SU-DHL-6 (cell line): ENCODE data around the gene IQCH.

Experiments used
- H2AFZ ChIP-seq: fragments of 200-600 bp; sonication (generic); 2 replicates; pipeline ENCODE4 v1.6.1; 2014; ENCODE audit warnings: low read depth, mild to moderate bottlenecking, moderate library complexity, mixed read lengths, antibody characterized with exemption, low read length; ENCODE audit not compliant: severe bottlenecking
- H3F3A ChIP-seq: fragments of 200-600 bp; shearing (Covaris generic); 2 replicates; pipeline ENCODE4 v1.6.0; 2016; ENCODE audit warnings: antibody characterized with exemption, mild to moderate bottlenecking; ENCODE audit not compliant: insufficient read depth
- H3K27ac ChIP-seq: fragments of 200-600 bp; sonication (generic); 2 replicates; pipeline ENCODE4 v1.5.1; 2016; ENCODE audit warnings: low read depth, mild to moderate bottlenecking, low read length, moderate library complexity, mixed read lengths
- H3K27me3 ChIP-seq: fragments of 200-600 bp; sonication (generic), shearing (Covaris generic); 2 replicates; pipeline ENCODE4 v1.6.0; 2014; ENCODE audit warnings: mild to moderate bottlenecking, low read length
- H3K36me3 ChIP-seq: fragments of 200-600 bp; sonication (generic); 2 replicates; pipeline ENCODE4 v1.6.1; 2014; ENCODE audit warnings: mild to moderate bottlenecking, low read length, mixed read lengths
- H3K4me2 ChIP-seq: fragments of 300-600, 200-600 bp; shearing (Covaris generic), sonication (generic); 2 replicates; pipeline ENCODE4 v1.6.0; 2014; ENCODE audit warnings: low read length, low read depth, mild to moderate bottlenecking; ENCODE audit not compliant: poor library complexity, severe bottlenecking
- H3K4me3 ChIP-seq: fragments of 200-600 bp; sonication (generic); 2 replicates; pipeline ENCODE4 v1.5.1; 2014; ENCODE audit warnings: antibody characterized with exemption, low read length, mild to moderate bottlenecking, mixed read lengths; ENCODE audit not compliant: insufficient read depth, poor library complexity, severe bottlenecking
- H3K79me2 ChIP-seq: fragments of 200-600 bp; sonication (generic); 2 replicates; pipeline ENCODE4 v1.6.1; 2014; ENCODE audit warnings: mild to moderate bottlenecking, low read length, moderate library complexity; ENCODE audit not compliant: insufficient read depth
- H3K9ac ChIP-seq: fragments of 200-600 bp; sonication (generic); 2 replicates; pipeline ENCODE4 v1.7.0; 2014; ENCODE audit warnings: mild to moderate bottlenecking, low read length
- H3K9me2 ChIP-seq: fragments of 200-600 bp; sonication (generic); replicated peaks from 2 replicates; pipeline ENCODE4 v1.6.1; 2014; ENCODE audit warnings: low read length; ENCODE audit not compliant: insufficient read depth
- H3K9me3 ChIP-seq: fragments of 200-600 bp; sonication (generic); 2 replicates; pipeline ENCODE4 v1.6.1; 2014; ENCODE audit warnings: low read length, mixed read lengths; ENCODE audit not compliant: insufficient read depth
- H4K20me1 ChIP-seq: fragments of 200-600 bp; sonication (generic); 2 replicates; pipeline ENCODE4 v1.6.1; 2014; ENCODE audit warnings: low read depth, mild to moderate bottlenecking, antibody characterized with exemption, low read length, moderate library complexity, mixed read lengths
- EZH2phosphoT487 ChIP-seq: fragments of 200-600 bp; sonication (generic), shearing (Covaris generic); conservative IDR thresholded peaks from 2 replicates; pipeline ENCODE4 v1.6.1; 2018; ENCODE audit warnings: mild to moderate bottlenecking, antibody characterized with exemption, low read length, moderate library complexity, mixed read lengths
- TF ChIP-seq, protein P1 (sequence below): fragments of 200-600 bp; sonication (generic); IDR thresholded peaks from one replicate; pipeline ENCODE4 v1.5.1; 2017; ENCODE audit warnings: antibody characterized with exemption, mild to moderate bottlenecking, low read length, moderate library complexity; ENCODE audit not compliant: insufficient read depth, poor library complexity, severe bottlenecking

IQCH gene

DNA sequence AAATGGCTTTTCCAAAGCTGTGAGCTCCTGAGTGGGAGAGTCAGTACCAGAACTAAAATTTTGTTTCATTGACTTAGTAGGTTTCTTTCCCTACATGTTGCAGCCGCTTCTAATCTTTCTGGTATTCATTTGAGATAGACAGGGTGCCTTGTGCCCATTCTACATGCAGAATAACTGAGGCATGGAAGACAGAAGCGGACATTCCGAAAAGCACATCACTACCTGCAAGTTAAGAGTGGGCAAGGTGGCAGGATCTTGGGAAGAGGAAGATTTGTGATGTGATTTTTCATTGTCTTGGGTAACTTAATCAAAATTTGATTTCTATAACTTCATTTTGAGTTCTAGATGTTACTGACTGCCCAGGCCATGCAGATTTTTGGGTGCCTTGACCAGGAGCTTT is 289.9 kb downstream of the IQCH start:
- Histone ChIP-seq H3K9me2 (no peaks in the 10 kb centered on the region), H3K9ac (no peak overlapping the region), H3K4me3 (no peak overlapping the region), H3K9me3 (no peaks in the 10 kb centered on the region), H3K79me2 (no peaks in the 10 kb centered on the region), H3F3A (peaks cover 25% of the 10 kb centered on the region), H3K27ac (no peak overlapping the region), H3K4me2 (no peak overlapping the region), H3K27me3 (no peaks in the 10 kb centered on the region), H2AFZ (no peak overlapping the region), H4K20me1 (no peaks in the 10 kb centered on the region), H3K36me3 (no peaks in the 10 kb centered on the region)
- TF ChIP-seq, protein P1, sequence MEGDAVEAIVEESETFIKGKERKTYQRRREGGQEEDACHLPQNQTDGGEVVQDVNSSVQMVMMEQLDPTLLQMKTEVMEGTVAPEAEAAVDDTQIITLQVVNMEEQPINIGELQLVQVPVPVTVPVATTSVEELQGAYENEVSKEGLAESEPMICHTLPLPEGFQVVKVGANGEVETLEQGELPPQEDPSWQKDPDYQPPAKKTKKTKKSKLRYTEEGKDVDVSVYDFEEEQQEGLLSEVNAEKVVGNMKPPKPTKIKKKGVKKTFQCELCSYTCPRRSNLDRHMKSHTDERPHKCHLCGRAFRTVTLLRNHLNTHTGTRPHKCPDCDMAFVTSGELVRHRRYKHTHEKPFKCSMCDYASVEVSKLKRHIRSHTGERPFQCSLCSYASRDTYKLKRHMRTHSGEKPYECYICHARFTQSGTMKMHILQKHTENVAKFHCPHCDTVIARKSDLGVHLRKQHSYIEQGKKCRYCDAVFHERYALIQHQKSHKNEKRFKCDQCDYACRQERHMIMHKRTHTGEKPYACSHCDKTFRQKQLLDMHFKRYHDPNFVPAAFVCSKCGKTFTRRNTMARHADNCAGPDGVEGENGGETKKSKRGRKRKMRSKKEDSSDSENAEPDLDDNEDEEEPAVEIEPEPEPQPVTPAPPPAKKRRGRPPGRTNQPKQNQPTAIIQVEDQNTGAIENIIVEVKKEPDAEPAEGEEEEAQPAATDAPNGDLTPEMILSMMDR: no peak
- TF ChIP-seq EZH2phosphoT487: no peak

DNA sequence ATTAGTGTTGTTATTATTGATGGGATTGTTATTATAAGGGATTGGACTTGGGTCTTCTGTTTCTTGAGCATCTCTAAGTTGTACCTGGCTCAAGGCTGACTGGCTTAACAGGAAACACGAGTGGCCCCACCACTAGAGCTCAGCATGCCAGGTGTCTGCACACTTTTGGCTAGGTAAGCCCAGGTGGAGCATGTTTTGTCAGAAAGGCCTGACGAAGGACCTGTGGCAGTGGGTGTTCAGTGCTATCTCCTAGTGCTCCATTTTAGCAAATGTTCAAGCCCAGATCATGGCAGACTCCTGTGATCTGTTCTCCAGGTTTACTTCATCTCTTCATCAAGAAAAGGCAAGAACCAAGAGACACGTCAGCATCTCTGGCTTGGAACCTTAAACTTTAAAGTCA is 291.3 kb downstream of the IQCH start:
- 0 out of 2 replicates have a peak, but pooled peaks cover 4% of the 10 kb centered on the region for H3K36me3 ChIP-seq

DNA sequence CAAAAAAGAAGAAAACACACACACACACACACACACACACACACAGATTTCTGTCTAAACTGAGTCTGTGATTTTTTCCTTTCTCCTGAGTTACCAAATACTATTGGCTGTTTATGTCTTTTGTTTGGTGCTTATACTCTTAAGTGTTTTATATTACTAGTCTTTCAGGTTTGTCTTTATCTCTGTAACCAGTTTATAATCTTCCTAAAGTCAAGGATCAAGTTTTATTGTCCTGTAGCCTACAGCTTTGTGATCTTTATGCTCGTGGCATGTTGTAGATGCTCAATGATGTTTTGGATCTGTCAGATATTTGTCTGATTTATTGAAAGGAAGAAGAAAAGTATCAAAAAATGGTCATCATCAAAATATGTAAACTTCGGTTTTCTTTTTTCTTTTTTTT is 292.5 kb downstream of the IQCH start:
- H3K27ac ChIP-seq: no peak overlapping the region
- no peaks in the 10 kb centered on the region for H3K79me2 ChIP-seq
- no peak overlapping the region for H3K4me2 ChIP-seq
- no peaks in the 10 kb centered on the region for H3K9me3 ChIP-seq
- H3K9ac ChIP-seq: no peak overlapping the region
- H3K27me3 ChIP-seq: no peaks in the 10 kb centered on the region
- 0 out of 2 replicates have a peak, but pooled peaks cover 4% of the 10 kb centered on the region for H3K36me3 ChIP-seq
- H3F3A ChIP-seq: peaks cover 18% of the 10 kb centered on the region
- H3K9me2 ChIP-seq: no peaks in the 10 kb centered on the region
- H3K4me3 ChIP-seq: no peak overlapping the region
- TF ChIP-seq, protein P1: no peak
- TF ChIP-seq EZH2phosphoT487: no peak
- no peak overlapping the region for H2AFZ ChIP-seq
- H4K20me1 ChIP-seq: no peaks in the 10 kb centered on the region

More for the DNA sequence above, 291.3 kb downstream of the IQCH start:
- Histone ChIP-seq H3K27me3 (no peaks in the 10 kb centered on the region), H3K79me2 (no peaks in the 10 kb centered on the region), H3K9ac (no peak overlapping the region), H3K4me3 (no peak overlapping the region), H3K9me2 (no peaks in the 10 kb centered on the region), H3K4me2 (no peak overlapping the region), H3K27ac (no peak overlapping the region), H3F3A (peaks cover 25% of the 10 kb centered on the region), H2AFZ (no peak overlapping the region), H4K20me1 (no peaks in the 10 kb centered on the region), H3K9me3 (no peaks in the 10 kb centered on the region)
- TF ChIP-seq EZH2phosphoT487: no peak
- TF ChIP-seq, protein P1: no peak
